Measurements from ENCODE around the gene LBH.

LBH gene

GRCh38 chr2:30217644-30218337 is 13.5 kb upstream of the LBH start:
- no peak for DNase-seq

DNA sequence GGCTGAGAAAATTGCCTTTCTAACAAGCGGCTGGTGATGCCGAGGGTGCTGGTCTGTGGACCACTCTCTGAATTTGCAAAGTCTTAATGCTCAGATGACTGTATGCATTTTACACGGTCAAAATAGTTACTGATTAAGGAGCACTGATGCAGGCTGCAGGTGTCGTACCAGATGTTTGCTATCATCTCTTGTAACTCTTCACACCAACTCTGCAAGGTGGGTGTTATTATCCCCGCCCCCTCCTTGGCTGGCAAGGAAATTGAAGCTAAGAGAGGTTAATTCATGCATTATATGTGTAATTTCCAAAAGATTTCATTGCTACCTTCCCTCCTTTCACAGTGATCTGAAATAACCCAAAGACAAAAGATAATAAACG is 13.0 kb upstream of the LBH start:
- DNase-seq: no peak

- no peak for DNase-seq
Measured at GRCh38 chr2:30218814-30219213, 12.5 kb upstream of the LBH start.

GRCh38 chr2:30219886-30220875 is 11.2 kb upstream of the LBH start:
- no peak for DNase-seq

GRCh38 chr2:30221531-30221930 is 9.8 kb upstream of the LBH start:
- no peak for DNase-seq

GRCh38 chr2:30222031-30222430 is 9.3 kb upstream of the LBH start:
- no peak for DNase-seq

GRCh38 chr2:30222636-30223360 is 8.5 kb upstream of the LBH start:
- DNase-seq: no peak

GRCh38 chr2:30223413-30223874 is 7.9 kb upstream of the LBH start:
- no peak for DNase-seq

DNA sequence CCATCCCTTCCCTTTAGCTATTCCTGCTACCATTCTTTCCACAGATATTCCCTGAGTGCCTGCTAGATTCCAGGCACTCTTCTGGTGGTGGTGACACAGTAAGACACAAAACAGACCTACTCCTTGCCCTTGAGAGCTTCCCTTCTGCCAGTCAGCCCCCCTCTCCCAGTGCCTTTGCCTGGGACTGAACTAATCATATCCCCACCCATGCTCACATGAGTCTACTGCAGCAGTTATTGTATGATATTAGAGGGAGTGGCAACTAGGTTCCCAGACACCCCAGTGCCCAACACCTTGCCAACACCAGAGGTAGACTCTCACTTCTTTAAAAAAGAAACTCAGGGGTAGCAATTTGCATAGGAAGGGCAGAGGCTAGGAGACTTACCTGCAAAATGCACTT is 7.2 kb upstream of the LBH start:
- DNase-seq: no peak

GRCh38 chr2:30225131-30225762 is 6.1 kb upstream of the LBH start:
- peak; percentile 45 for DNase-seq

- DNase-seq: no peak
Measured at GRCh38 chr2:30226144-30227032, 4.9 kb upstream of the LBH start.

DNA sequence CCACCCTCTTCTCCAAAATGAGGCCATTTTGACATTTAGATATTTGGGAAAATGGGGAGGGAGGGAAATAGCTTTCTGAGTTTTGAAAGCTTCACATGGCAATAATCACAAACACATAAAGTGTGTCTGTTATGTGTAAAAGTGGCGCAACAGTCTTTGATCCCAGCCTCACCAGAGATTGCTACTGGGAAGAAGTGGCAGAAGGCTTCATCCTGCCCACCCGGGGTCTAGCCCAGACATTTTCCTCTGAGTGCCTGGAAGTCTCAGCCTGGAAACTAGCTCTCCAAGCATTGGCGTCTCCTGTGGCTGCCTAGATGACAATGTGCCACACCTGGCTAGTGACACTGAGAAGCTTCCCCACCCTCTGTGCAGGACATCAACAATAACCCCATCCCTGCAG is 1.7 kb upstream of the LBH start:
- no peak for DNase-seq

GRCh38 chr2:30230497-30231211 is 680 bp upstream of the LBH start:
- DNase-seq: peak; percentile 26

DNA sequence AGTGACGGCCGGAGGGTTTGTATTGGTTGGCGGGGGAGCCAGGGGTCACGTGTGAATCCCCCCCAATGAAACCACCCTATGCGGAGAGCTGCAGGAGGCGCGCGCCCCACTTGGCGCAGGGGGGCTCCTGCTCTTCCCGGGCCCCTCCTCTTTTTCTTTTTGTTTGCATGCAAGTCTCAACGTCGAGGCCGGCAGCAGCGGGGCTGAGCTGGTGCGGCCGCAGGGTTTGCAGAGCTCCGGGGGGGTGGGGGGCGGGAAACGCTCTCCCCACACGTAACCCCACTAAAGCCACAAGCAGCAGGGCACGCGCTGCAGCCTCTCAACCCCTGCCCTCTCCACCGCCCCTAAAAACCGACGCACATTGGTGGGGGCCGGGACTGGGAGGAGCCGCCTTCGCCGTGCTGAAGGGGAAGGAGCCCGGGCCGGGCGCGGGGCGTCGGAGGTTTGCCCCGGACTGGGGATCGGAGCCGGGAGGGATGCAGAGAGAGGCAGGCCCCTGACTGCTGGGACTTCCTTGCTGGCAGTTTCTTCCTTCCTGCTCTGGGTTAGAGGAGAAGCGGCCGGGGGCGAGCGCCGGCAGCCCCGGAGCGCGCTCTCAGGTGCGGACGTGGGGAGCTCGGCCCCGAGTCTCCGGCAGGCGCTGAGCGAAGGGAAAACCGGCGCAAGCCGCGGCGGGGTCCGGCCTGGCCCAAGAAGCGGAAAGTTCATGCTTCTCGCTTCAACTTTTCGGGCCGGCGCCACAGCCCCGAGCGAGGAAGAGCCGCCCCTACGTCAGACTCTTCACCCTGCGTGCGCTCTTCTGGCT is 864 bp downstream of the LBH start:
- no peak for DNase-seq

DNA sequence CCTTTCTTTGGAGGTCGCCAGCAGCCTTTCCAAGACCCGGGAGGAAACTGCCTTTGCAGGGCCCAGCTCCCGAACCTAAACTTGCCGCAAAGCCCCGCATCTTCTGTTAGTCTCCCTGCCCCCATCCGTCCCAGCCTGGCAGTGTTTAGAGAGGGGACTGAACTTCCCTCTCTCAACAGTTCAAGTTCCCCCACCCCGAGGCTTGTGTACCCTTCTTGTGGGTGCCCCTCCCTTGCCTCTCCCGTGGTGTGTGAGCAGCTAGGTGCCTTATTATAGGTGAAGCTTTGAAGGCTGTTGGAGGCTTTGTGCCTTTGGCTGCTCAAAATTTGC is 1.4 kb downstream of the LBH start:
- no peak for DNase-seq

GRCh38 chr2:30233271-30234009 is 2.1 kb downstream of the LBH start:
- DNase-seq: peak; percentile 66

DNA sequence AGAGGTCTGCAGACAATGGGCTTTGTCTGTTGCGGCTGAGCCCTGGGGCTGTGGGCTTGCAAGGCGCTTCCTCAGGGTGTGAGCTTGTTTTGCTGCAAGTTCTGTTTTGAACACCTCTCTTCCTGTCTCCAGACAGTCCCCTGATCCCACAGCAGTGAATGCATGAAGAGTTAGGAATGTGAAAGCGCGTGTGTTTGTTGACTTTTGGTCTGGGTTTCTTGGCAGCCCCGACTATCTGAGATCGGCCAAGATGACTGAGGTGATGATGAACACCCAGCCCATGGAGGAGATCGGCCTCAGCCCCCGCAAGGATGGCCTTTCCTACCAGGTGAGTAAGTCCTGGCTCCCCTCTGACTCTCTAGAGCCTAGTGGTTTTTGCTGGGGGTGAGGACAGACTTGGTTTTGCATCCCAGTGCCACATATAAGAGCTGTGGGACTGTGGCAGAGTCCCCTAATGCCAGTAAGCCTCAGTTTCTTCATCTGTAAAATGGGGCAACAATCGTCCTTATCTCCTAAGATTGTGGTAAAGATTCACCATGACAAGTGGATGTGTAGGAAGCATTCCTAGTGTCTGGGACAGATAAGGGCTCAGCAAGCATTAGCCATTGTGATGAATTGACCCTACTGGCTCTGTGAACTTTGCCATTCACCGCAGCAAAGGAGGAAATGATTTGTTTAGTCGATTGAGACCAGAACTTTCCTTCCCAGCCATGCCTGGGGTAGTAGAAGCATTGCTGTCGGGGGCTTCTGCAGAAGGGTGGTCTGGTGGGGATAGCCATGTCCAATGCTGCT is 3.0 kb downstream of the LBH start:
- DNase-seq: no peak

DNA sequence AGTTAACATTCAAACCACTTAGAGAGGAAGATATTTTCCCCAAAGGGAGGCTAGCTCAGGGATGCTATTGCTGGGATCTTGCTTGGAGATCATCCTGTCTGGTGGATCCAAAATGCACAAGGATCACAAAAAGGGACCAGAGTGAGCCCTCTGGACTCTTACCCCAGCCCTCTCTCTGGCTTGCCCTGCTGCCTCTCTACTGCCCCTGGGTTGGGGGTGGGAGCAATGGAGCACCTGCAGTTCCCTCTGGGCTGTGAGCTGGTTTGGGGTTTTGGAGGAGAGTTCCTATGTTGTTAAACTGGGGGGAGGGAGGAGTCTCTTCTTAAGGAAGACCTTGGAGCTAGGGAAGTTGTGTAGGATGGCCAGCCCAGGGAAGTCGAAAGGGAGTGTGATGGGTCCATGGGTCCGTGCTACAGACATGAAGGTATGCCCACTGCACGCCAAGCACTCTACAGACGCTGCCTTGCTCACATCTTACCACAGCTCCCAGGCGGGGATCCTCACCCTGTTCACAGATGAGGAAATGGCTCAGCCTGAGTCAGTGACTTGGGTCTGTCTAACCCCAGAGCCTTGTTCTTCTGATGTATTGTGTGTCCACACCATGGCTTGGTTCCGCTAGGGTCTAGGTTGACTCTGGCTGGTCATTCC is 3.8 kb downstream of the LBH start:
- no peak for DNase-seq

Measured in NCI-H524 treated with DMSO at 0.1 percent for 48 hours (cell line).